ENCODE results near the gene CDX1.

- TF ChIP-seq FOXM1 (IDR thresholded peaks at IDR 0.05; ENCODE audit: borderline replicate concordance): no peak
- no peak for TF ChIP-seq FOXA1 (IDR thresholded peaks at IDR 0.05)
- TF ChIP-seq BHLHE40 (IDR thresholded peaks at IDR 0.05; ENCODE audit: borderline replicate concordance): no peak
- TF ChIP-seq TARDBP (IDR thresholded peaks at IDR 0.05): no peak
- TF ChIP-seq, protein P1, sequence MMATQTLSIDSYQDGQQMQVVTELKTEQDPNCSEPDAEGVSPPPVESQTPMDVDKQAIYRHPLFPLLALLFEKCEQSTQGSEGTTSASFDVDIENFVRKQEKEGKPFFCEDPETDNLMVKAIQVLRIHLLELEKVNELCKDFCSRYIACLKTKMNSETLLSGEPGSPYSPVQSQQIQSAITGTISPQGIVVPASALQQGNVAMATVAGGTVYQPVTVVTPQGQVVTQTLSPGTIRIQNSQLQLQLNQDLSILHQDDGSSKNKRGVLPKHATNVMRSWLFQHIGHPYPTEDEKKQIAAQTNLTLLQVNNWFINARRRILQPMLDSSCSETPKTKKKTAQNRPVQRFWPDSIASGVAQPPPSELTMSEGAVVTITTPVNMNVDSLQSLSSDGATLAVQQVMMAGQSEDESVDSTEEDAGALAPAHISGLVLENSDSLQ (IDR thresholded peaks at IDR 0.05): no peak
- no peak for TF ChIP-seq HDGF (IDR thresholded peaks at IDR 0.05; ENCODE audit: borderline replicate concordance)
- no peak for TF ChIP-seq L3MBTL2 (conservative IDR thresholded peaks at IDR 0.05)
- TF ChIP-seq ELF4 (IDR thresholded peaks at IDR 0.05): no peak
- TF ChIP-seq SUZ12 (IDR thresholded peaks at IDR 0.05): no peak
- no peak for TF ChIP-seq ZNF384 (IDR thresholded peaks at IDR 0.05)
- TF ChIP-seq SP1 (IDR thresholded peaks at IDR 0.05): no peak
These were observed 7.7 kb downstream of the CDX1 start for GRCh38 chr5:150174285-150174684.
